ENCODE data around the gene YRDC.

GRCh38 chr1:37809942-37810341, 1.9 kb upstream of the YRDC start:
- TF ChIP-seq CTCF (IDR thresholded peaks at IDR 0.05) (no peak), POLR2A (IDR thresholded peaks at IDR 0.05) (no peak)

All from lower leg skin (tissue), 3 donors.